Endothelial cell of umbilical vein (primary cell): Measurements from ENCODE around the gene SNX5.

Source experiments
- EZH2 ChIP-seq: IDR thresholded peaks from 2 replicates; pipeline ENCODE4 v1.6.1; 2012; ENCODE audit warnings: borderline replicate concordance, low read depth, mild to moderate bottlenecking, moderate library complexity, low read length, inconsistent platforms; ENCODE audit not compliant: severe bottlenecking
- GATA2 ChIP-seq: IDR thresholded peaks from 2 replicates; pipeline ENCODE4 v1.7.0; 2011; ENCODE audit warnings: low read depth, mild to moderate bottlenecking, moderate library complexity, mixed read lengths, low read length; ENCODE audit not compliant: insufficient read length, insufficient read depth
- JUN ChIP-seq: IDR thresholded peaks from 2 replicates; pipeline ENCODE4 v1.6.1; 2011; ENCODE audit warnings: borderline replicate concordance, low read depth; ENCODE audit not compliant: insufficient read length, insufficient read depth
- MYC ChIP-seq: IDR thresholded peaks from one replicate; pipeline ENCODE4 v1.6.1; 2011; ENCODE audit warnings: mild to moderate bottlenecking, low read depth, low read length
- POLR2A ChIP-seq: IDR thresholded peaks from 2 replicates; pipeline ENCODE4 v1.6.1; 2012; ENCODE audit warnings: low read depth, mild to moderate bottlenecking, control low read depth, low read length
- POLR2AphosphoS5 ChIP-seq: IDR thresholded peaks from 2 replicates; pipeline ENCODE4 v1.6.1; 2012; ENCODE audit warnings: low read depth, mild to moderate bottlenecking, control low read depth, low read length, moderate library complexity; ENCODE audit not compliant: insufficient read depth
- TF ChIP-seq, protein P1 (sequence below), 2 donors: IDR thresholded peaks; 1 replicate in 1 of 2; 2 replicates in 1 of 2; pipeline ENCODE4 v1.5.1; 2011; ENCODE audit warnings: low read length in 2 of 2, mild to moderate bottlenecking in 2 of 2, moderate library complexity in 2 of 2, control low read depth in 1 of 2, inconsistent platforms in 1 of 2, low read depth in 1 of 2; ENCODE audit not compliant: insufficient read depth in 1 of 2; ENCODE audit errors: extremely low read depth in 1 of 2
- TF ChIP-seq, protein P2 (sequence below): IDR thresholded peaks from 2 replicates; pipeline ENCODE4 v1.6.1; 2011; ENCODE audit not compliant: insufficient read depth, insufficient read length

DNA sequence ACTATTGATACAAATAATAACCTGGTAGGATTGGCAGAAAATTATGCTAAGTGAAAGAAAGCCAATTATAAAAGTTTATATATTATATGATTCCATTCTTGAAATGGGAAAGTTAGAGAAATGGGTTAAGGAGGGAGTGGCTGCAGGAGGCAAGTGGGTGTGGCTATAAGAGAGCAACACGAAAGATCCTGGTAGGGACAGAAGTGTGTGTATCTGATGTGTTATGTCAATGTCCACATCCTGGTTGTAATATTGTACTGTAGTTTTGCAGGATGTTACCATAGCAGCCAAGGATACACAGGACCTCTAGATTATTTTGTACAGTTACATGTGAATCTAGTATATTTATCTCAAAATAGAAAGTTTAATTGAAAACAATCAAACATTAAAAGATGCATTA, 46.8 kb downstream of the SNX5 start:
- no peak for TF ChIP-seq EZH2
- TF ChIP-seq POLR2AphosphoS5 = no peak
- TF ChIP-seq, protein P1, sequence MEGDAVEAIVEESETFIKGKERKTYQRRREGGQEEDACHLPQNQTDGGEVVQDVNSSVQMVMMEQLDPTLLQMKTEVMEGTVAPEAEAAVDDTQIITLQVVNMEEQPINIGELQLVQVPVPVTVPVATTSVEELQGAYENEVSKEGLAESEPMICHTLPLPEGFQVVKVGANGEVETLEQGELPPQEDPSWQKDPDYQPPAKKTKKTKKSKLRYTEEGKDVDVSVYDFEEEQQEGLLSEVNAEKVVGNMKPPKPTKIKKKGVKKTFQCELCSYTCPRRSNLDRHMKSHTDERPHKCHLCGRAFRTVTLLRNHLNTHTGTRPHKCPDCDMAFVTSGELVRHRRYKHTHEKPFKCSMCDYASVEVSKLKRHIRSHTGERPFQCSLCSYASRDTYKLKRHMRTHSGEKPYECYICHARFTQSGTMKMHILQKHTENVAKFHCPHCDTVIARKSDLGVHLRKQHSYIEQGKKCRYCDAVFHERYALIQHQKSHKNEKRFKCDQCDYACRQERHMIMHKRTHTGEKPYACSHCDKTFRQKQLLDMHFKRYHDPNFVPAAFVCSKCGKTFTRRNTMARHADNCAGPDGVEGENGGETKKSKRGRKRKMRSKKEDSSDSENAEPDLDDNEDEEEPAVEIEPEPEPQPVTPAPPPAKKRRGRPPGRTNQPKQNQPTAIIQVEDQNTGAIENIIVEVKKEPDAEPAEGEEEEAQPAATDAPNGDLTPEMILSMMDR (IDR thresholded peaks at IDR 0.05; ENCODE audit: extremely low read depth in 1 of 2, insufficient read depth in 1 of 2, low read depth in 1 of 2, low read length in 2 of 2) = no peak
- no peak for TF ChIP-seq GATA2
- TF ChIP-seq, protein P2, sequence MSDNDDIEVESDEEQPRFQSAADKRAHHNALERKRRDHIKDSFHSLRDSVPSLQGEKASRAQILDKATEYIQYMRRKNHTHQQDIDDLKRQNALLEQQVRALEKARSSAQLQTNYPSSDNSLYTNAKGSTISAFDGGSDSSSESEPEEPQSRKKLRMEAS = no peak
- no peak for TF ChIP-seq POLR2A
- TF ChIP-seq MYC = no peak
- no peak for TF ChIP-seq JUN
